GM19099 (cell line): ENCODE results near the gene FGD5.

ENCODE experiments used
- POLR2A ChIP-seq: IDR thresholded peaks from 3 replicates; pipeline ENCODE4 v1.6.1; 2011; ENCODE audit warnings: low read depth; ENCODE audit not compliant: insufficient read length; ENCODE audit errors: extremely low read depth

The FGD5 gene

GRCh38 chr3:14907043-14907966 is 88.5 kb downstream of the FGD5 start:
- no peak for TF ChIP-seq POLR2A

GRCh38 chr3:14909250-14909649 is 90.5 kb downstream of the FGD5 start:
- TF ChIP-seq POLR2A: no peak

DNA sequence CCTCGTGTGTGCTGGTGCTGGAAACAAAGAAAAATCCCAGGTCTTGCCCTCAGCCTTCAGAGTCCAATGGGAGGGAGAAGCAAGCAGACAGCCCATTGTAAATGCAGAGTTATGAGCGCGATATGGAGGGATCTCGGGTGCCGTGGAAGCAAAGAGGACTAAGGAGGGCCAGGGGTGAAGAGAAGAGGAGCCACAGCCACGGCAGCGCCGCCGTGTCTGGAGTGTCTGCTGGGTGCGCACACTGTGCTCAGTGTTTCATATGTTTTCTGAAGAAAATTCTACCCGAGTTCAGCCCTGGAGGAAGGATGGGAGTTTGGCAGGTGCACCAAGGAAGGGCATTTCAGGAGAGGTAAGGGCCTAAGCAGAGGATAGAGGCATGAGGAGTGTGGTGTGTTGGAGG is 92.9 kb downstream of the FGD5 start:
- no peak for TF ChIP-seq POLR2A

DNA sequence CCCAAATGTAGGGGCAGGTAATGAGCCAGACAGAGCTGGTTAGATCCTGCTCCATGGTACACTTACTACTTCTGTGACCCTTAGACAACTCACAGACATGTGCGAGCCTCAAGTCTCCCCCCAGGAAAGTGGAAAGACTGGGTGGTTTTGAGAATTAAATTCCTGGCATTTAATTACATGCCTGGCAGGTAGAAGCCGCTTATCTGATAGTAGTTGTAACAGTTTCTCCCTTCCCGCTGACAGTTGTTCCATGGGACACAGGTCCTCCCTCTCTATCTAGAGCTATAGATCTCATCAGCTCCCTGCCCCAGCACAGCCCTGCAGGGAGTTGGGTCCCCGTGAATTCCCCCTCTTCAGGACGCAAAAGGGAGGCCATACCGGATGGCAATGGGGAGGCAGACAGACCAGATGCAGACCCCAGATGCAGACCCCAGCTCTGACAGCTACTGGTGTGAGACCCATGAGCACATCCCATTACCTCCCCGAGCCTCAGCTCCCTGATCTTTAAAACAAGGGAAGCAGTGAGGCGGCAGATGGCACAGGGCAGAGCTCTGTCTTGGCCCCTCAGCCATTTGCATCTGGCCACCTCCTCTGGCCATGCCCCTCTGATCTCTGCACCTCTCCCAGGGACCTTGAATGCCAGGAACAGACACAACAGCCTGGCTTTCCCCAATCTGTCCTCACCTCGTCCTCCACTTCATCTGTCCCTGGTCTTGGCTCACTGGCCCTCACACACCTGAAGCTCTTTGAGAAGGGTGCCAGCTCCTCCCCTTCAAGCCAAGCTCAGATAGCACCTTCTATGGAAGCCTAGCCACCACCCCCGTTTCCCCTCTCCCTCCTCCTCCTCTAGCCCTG is 94.5 kb downstream of the FGD5 start:
- TF ChIP-seq POLR2A: no peak

GRCh38 chr3:14913926-14914778 is 95.4 kb downstream of the FGD5 start:
- no peak for TF ChIP-seq POLR2A

DNA sequence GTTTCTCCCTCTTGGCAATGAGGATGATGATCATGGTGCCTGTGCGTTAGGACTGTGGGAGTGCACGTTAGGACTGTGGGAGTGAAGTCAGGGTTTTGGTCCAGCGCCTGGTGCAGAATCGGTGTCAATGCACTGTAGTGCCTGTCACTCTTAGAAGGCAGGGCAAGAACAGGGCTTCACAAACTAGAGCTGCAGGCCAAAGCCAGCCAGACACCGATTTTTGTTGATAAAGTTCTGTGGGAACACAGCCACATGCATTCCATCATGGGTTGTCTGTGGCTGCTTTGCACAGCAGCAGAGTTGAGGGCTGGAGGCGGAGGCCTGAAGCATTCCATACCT is 96.0 kb downstream of the FGD5 start:
- TF ChIP-seq POLR2A: no peak

- TF ChIP-seq POLR2A: no peak
These were observed 97.0 kb downstream of the FGD5 start for GRCh38 chr3:14915636-14916222.

GRCh38 chr3:14918356-14918860 is 99.6 kb downstream of the FGD5 start:
- TF ChIP-seq POLR2A: no peak

DNA sequence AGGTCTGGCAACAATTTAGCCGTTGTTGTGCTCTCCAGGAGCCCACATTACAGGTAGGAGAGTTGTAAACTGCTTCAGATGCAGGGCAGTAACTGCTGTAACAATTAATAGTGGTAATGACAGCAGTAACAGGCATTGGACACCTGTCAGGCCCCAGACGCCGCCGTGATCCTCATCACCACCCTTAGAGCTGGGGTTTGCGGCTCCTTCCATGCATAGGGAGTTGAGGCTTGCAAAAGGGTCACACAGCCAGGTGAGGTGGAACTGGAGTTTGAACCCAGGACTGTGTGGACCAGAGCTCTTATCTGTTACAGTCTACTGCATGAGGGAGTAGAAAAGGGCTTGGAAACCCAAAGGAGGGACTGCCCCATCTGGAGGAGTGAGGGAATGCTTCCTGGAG is 101.8 kb downstream of the FGD5 start:
- TF ChIP-seq POLR2A: no peak

GRCh38 chr3:14921034-14921616 is 102.4 kb downstream of the FGD5 start:
- TF ChIP-seq POLR2A: no peak

- TF ChIP-seq POLR2A: no peak
These were observed 103.3 kb downstream of the FGD5 start for GRCh38 chr3:14921811-14922705.

DNA sequence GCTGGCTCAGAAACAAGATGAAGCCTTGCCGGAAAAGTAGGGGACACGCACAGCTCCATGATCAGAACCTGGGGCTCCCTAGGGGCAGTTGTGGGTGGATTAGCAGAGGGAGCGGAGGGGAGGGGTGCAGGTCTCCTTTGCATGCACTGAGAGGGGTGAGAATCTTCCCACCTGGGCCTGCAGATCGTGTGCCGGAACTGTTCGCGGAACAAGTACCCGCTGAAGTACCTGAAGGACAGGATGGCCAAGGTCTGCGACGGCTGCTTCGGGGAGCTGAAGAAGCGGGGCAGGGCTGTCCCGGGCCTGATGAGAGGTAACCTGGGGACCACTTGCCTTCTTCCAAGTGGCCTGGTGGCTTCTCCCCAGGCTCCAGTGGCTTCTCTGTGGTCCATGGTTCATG is 104.1 kb downstream of the FGD5 start:
- no peak for TF ChIP-seq POLR2A

DNA sequence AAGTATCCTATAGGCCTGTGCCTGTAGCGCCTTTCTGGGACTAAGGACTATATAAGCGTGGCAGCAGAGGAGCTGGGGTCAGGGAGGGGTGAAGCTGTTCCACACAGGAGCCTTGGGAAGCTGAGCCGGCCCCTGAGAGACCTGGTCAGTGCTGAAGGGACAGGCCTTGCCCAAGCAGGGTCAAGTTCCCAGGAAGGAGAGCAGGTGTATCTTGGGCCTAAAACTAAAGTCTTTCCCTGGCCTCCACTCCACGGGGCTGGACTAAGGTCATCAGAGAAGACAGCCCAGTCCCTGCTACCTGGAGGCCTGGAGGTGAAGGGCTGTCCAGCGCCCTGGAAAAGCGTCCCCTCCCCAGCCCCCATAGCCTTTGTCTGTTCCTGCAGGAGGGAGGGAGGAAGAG is 104.7 kb downstream of the FGD5 start:
- TF ChIP-seq POLR2A: no peak
